IPS DF 4.7 (cell line): Measurements from ENCODE around the gene SCYL1.

Source experiments
- DNase-seq: peaks from one replicate; pipeline ENCODE4 v3.0.0-alpha.2; 2013; ENCODE audit warnings: low spot score; ENCODE audit errors: extremely low read depth

The SCYL1 gene

DNA sequence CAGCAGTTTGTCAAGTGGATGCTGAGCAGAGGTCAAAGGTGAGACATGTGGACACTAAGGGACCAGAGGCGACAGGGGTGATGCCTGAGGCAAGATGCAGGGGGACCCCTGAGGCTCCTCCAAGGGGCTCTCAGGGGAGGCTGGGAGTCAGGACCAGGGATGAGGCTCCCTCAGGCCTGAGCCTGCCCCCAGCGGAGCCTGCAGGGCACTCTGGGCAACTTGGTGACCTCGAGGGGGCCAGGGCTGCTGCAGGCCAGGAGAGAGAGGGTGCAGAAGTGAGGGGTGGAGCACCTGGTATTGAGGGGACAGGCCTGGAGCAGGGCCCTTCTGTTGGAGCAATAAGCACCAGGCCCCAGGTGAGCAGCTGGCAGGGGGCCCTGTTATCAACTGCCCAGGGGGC, 57.0 kb downstream of the SCYL1 start:
- no peak for DNase-seq

DNA sequence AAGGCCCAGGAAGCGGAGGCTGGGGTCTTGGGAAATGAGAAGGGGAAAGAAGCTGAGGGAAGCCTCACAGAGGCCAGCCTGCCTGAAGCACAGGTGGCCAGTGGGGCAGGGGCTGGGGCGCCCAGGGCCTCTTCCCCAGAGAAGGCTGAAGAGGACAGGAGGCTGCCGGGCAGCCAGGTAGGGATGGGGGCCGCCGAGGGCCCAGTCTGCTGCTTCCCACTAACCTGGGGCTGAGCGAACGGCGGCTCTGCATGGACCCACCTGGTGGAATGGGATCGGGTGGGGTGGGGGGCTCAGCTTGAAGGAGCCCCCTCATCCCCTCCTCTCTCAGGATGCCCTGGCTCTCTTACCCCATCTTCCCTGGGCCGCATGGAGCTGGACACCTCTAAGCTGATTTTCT, 58.7 kb downstream of the SCYL1 start:
- DNase-seq: no peak

DNA sequence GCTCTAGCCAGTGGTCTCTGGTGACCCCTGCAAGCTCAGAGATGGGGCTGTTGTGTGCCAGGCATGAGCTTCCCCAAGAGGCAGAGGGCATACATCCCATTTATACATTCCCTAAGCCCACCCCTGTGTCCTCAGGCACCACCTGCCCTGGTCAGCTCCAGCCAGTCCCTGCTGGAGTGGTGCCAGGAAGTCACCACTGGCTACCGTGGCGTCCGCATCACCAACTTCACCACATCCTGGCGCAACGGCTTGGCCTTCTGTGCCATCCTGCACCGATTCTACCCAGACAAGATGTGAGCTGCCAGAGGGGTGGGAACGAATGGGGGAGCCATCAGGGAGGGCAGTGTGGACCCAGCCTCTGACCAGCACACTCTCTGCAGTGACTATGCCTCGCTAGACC, 59.2 kb downstream of the SCYL1 start:
- DNase-seq: no peak

DNA sequence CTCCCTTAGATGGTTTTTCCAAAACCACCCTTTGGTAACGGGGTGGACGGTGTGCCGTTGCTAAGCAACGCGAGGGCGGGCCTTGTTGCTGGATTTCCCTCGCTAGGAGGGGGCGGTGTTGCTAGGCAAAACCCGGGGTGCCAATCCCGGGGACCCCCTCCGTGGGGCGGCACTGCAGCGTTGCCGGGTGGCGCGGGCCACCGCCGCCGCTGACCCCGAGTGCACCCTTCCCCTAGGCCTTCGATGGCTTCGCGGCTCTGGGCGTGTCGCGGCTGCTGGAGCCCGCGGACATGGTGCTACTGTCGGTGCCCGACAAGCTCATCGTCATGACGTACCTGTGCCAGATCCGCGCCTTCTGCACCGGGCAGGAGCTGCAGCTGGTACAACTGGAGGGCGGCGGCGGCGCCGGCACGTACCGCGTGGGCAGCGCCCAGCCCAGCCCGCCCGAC, 59.9 kb downstream of the SCYL1 start:
- no peak for DNase-seq

DNA sequence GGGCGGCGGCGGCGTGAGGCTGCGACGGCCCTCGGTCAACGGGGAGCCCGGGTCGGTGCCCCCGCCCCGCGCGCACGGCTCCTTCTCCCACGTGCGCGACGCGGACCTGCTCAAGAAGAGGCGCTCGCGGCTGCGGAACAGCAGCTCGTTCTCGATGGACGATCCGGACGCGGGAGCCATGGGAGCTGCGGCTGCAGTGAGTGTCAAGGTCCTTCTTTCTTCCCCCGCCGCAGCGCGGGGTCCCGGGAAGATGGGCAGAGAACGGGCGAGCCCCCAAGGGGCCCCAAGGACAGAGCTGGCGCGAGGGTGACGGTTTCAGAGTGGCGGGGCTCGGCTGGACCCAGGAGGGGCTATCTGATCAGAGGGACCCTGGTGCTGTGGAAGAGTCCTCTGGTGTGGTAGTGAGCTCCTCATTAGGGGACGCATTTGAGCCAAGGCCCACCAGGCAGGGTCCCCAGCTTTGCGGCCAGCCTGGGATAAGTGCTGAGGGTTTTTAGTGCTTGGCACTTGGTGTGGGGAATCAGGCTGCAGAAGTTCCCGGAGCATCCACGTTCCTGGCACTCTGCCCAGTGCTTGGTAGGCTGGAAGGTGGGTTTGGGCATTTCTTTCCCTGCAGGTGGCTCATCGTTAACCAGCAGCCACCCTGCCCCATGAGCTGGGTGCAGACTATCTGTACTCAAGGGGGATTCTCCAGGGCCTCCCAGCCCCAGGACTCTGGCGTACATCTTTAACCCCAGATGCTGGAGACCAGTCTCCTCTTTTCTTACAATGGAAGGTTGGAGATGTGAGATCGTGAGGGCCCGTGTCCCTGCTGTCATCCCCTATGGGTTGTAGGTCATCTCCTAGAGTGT, 60.7 kb downstream of the SCYL1 start:
- DNase-seq: no peak

DNA sequence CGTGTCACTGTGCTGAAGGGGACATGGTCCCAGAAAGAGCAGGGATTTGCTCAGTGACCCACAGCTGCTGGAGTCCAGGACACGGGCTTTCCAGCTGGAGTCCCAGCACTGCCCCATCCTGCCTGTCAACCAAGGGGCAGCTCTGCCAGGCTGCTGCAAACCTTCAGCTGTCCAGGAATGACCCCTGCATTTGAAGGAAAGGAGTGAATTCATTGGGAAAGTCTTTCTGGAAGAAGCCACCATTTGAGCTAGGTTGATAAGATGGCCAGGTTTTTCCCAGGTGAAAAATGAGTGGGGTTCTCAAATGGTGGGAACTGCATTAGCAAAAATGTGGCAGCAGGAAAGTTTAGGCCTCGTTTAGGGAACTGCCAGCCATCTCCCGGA, 61.4 kb downstream of the SCYL1 start:
- DNase-seq: no peak

DNA sequence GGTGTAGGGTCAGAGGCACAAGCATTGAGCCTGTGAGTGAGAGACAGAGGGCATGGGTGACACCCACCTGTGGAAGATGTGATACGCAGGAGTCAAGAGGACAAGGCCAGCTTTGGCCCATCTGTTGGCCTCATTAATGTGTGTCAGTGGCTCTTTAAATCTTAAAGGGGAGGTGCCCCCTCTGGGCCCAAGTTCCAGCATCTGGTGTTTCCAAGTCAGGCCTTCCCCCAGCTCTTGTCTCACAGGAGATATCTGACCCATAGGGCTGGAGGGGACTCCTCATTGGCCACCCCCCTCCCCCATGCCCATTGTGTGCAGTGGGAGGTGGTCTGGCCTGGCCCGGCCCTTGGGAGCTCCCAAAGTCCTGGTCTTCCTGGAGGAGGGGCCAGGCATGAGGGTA, 61.8 kb downstream of the SCYL1 start:
- no peak for DNase-seq
